Measurements from ENCODE around the gene OR56A1. TPM values are rescaled to one million over a fixed set of nuclear protein-coding genes. Genes with fewer than 3 reads are reported as not detected.

OR56A1 gene
- total RNA-seq, 1 experiment from 2014 or later = not detected

GRCh38 chr11:6057452-6057851 is 26.9 kb upstream of the OR56A1 start:
- H3K79me2 ChIP-seq (ENCODE audit: low read depth) = no peaks in the 10 kb centered on the region
- no peak overlapping the region for H3K4me3 ChIP-seq
- no peaks in the 10 kb centered on the region for H3K36me3 ChIP-seq (ENCODE audit: low read depth)
- H3K9me2 ChIP-seq (ENCODE audit: insufficient read depth) = no peaks in the 10 kb centered on the region
- no peaks in the 10 kb centered on the region for H3F3A ChIP-seq (ENCODE audit: insufficient read depth, low read depth)
- ChIA-PET POLR2A (ENCODE audit: unreplicated experiment) (no interaction called here), CTCF (no interaction called here)
- DNase-seq = no peak
- no peaks in the 10 kb centered on the region for H4K20me1 ChIP-seq (ENCODE audit: insufficient read depth)
- TF ChIP-seq, protein P1, sequence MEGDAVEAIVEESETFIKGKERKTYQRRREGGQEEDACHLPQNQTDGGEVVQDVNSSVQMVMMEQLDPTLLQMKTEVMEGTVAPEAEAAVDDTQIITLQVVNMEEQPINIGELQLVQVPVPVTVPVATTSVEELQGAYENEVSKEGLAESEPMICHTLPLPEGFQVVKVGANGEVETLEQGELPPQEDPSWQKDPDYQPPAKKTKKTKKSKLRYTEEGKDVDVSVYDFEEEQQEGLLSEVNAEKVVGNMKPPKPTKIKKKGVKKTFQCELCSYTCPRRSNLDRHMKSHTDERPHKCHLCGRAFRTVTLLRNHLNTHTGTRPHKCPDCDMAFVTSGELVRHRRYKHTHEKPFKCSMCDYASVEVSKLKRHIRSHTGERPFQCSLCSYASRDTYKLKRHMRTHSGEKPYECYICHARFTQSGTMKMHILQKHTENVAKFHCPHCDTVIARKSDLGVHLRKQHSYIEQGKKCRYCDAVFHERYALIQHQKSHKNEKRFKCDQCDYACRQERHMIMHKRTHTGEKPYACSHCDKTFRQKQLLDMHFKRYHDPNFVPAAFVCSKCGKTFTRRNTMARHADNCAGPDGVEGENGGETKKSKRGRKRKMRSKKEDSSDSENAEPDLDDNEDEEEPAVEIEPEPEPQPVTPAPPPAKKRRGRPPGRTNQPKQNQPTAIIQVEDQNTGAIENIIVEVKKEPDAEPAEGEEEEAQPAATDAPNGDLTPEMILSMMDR (conservative IDR thresholded peaks at IDR 0.05) = no peak
- TF ChIP-seq EZH2 (IDR thresholded peaks at IDR 0.05; ENCODE audit: low read depth) = no peak
- no peak overlapping the region for H2AFZ ChIP-seq
- no peak overlapping the region for H3K4me2 ChIP-seq
- 0 out of 2 replicates have a peak, but pooled peaks cover 4% of the 10 kb centered on the region for H3K27me3 ChIP-seq (ENCODE audit: insufficient read depth, low read depth)
- intact Hi-C loops (cut with micrococcal nuclease; ENCODE audit: unreplicated experiment) = no loop called here
- H3K9me3 ChIP-seq (ENCODE audit: insufficient read depth, low read depth) = no peaks in the 10 kb centered on the region
- BruUV-seq (replicated peaks) = no TSS peak
- no peaks in the 10 kb centered on the region for H3K4me1 ChIP-seq (replicated peaks; ENCODE audit: insufficient read depth)
- H3K27ac ChIP-seq = no peak overlapping the region

DNA sequence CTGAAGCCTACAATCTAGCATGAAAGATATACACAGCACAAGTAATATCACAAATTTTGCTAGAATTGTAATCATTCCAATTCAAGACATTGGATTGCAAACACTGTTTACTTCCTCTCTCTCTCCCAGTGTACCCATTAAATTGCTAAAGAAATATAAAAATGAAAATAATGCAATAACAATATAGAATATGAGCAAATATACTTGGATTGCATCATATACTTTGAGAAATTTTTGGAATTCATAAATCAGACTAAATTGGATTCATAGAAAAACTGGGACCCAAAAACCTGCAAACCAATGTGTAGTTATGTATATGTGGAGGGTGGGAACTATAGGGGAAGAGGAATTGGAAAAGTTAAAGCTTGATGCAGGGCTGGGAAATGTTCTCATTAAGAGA is 25.0 kb upstream of the OR56A1 start:
- no peak overlapping the region for H3K27ac ChIP-seq
- no peaks in the 10 kb centered on the region for H3F3A ChIP-seq (ENCODE audit: insufficient read depth, low read depth)
- TF ChIP-seq, protein P1 (conservative IDR thresholded peaks at IDR 0.05) = no peak
- no peak for TF ChIP-seq EZH2 (IDR thresholded peaks at IDR 0.05; ENCODE audit: low read depth)
- ChIA-PET POLR2A (ENCODE audit: unreplicated experiment) (no interaction called here), CTCF (no interaction called here)
- no peaks in the 10 kb centered on the region for H3K9me2 ChIP-seq (ENCODE audit: insufficient read depth)
- no peaks in the 10 kb centered on the region for H3K4me1 ChIP-seq (replicated peaks; ENCODE audit: insufficient read depth)
- H3K79me2 ChIP-seq (ENCODE audit: low read depth) = no peaks in the 10 kb centered on the region
- H3K4me3 ChIP-seq = no peak overlapping the region
- no peak overlapping the region for H2AFZ ChIP-seq
- no peak for DNase-seq
- no peaks in the 10 kb centered on the region for H3K9me3 ChIP-seq (ENCODE audit: insufficient read depth, low read depth)
- H3K4me2 ChIP-seq = no peak overlapping the region
- H3K27me3 ChIP-seq (ENCODE audit: insufficient read depth, low read depth) = 0 out of 2 replicates have a peak, but pooled peaks cover 4% of the 10 kb centered on the region
- no peaks in the 10 kb centered on the region for H4K20me1 ChIP-seq (ENCODE audit: insufficient read depth)
- intact Hi-C loops (cut with micrococcal nuclease; ENCODE audit: unreplicated experiment) = no loop called here
- H3K36me3 ChIP-seq (ENCODE audit: low read depth) = no peaks in the 10 kb centered on the region
- no TSS peak for BruUV-seq (replicated peaks)

- Histone ChIP-seq H2AFZ (no peak overlapping the region), H3K27ac (no peak overlapping the region), H3K36me3 (ENCODE audit: low read depth) (no peaks in the 10 kb centered on the region), H3K4me3 (no peak overlapping the region), H3K4me1 (replicated peaks; ENCODE audit: insufficient read depth) (no peaks in the 10 kb centered on the region), H3K9me2 (ENCODE audit: insufficient read depth) (no peaks in the 10 kb centered on the region), H3K79me2 (ENCODE audit: low read depth) (no peaks in the 10 kb centered on the region), H3K27me3 (ENCODE audit: insufficient read depth, low read depth) (no peaks in the 10 kb centered on the region), H3K4me2 (no peak overlapping the region), H3K9me3 (ENCODE audit: insufficient read depth, low read depth) (no peaks in the 10 kb centered on the region), H3F3A (ENCODE audit: insufficient read depth, low read depth) (no peaks in the 10 kb centered on the region), H4K20me1 (ENCODE audit: insufficient read depth) (no peaks in the 10 kb centered on the region)
- intact Hi-C loops (cut with micrococcal nuclease; ENCODE audit: unreplicated experiment) = no loop called here
- ChIA-PET POLR2A (ENCODE audit: unreplicated experiment) (no interaction called here), CTCF (no interaction called here)
- TF ChIP-seq, protein P1 (conservative IDR thresholded peaks at IDR 0.05) = no peak
- TF ChIP-seq EZH2 (IDR thresholded peaks at IDR 0.05; ENCODE audit: low read depth) = no peak
- BruUV-seq (replicated peaks) = no TSS peak
- DNase-seq = no peak
Measured at GRCh38 chr11:6052374-6052773, 21.8 kb upstream of the OR56A1 start.
